NB4 (cell line): ENCODE data around the gene CACNA2D4.

Source experiments
- DNase-seq: peaks from one replicate; pipeline ENCODE4 v3.0.0; 2010; ENCODE audit warnings: low read depth
- H3K4me3 ChIP-seq: one replicate; pipeline ENCODE4 v1.5.1; 2011; ENCODE audit warnings: mild to moderate bottlenecking, low read depth, low read length, moderate library complexity
- CTCF ChIP-seq: IDR thresholded peaks from one replicate; pipeline ENCODE4 v1.5.1; 2012; ENCODE audit warnings: low read depth, low read length
- MAX ChIP-seq: IDR thresholded peaks from 2 replicates; pipeline ENCODE4 v1.6.1; 2011; ENCODE audit warnings: low read depth, low read length
- MYC ChIP-seq: IDR thresholded peaks from 2 replicates; pipeline ENCODE4 v1.6.1; 2011; ENCODE audit warnings: low read depth, low read length
- POLR2A ChIP-seq: IDR thresholded peaks from 2 replicates; pipeline ENCODE4 v1.6.1; 2011; ENCODE audit warnings: mild to moderate bottlenecking; ENCODE audit not compliant: insufficient read length; ENCODE audit errors: extremely low read depth

The CACNA2D4 gene

DNA sequence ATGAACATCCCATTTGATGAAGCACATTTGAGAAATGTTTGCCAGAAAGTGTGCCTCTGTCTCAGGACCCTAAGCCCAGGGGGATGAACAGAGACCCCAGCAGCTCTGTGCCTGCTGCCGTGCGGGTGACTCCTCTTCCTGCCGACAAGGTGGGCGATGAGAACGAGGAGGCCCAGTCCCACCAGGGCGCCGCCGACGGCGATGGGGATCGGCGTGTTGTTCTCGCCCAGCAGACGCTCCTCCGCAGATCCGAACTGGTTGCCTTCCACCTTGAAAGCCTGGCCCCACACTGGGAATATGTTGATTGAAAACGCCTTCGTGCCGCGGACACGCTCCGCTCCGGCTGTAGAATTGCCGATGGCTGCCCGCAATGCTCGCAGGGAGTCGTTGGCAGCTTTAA lies 54.0 kb downstream of the CACNA2D4 start:
- TF ChIP-seq MYC (no peak), POLR2A (no peak), MAX (no peak), CTCF (no peak)
- DNase-seq: no peak
- H3K4me3 ChIP-seq: no peak overlapping the region

DNA sequence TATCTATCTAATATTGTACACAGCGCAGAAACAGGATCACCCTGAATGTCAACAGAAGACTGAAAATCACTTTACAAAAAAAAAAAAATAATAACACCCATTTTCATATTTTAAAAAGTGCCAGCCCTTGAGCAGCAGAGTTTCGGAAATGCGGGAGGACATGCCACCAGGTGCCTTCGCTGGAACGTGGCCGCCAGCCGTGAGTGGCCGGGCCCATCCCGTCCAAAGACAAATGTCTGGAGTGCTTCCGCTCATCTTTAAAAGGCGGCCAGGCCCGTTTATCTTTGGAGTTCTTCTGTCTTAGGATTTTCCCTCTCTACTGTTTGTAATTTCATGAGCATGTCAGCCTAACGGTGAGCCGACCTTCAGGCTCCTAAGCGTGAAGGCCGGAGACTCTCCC lies 54.6 kb downstream of the CACNA2D4 start:
- no peak for DNase-seq
- TF ChIP-seq CTCF (no peak), MAX (no peak), POLR2A (no peak), MYC (no peak)
- H3K4me3 ChIP-seq: no peak overlapping the region

- no peak overlapping the region for H3K4me3 ChIP-seq
- TF ChIP-seq CTCF: no peak
- TF ChIP-seq MYC: no peak
- no peak for TF ChIP-seq MAX
- TF ChIP-seq POLR2A: no peak
- DNase-seq: peak; percentile 22
Measured at GRCh38 chr12:1862973-1863372, 55.5 kb downstream of the CACNA2D4 start.

DNA sequence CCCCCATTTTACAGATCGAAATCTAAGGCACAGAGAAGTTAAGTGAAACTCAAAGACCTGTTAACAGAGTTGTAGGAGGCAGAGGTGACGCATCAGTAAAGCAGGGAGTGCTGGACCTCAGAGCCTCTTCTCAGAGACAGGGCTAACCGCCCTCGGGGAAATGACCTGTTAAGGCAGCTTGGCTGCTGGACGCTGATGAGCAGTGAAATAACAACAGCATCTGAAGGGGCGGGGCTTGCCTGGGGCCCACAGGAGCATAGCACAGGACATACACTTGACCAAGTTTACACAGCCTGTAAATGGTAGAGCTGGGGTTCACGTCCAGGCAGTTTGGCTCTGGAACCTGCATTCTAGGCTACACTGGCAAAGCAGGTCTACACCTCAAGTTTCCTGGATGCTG lies 58.8 kb downstream of the CACNA2D4 start:
- TF ChIP-seq CTCF (no peak), MAX (no peak), MYC (no peak), POLR2A (no peak)
- H3K4me3 ChIP-seq: no peak overlapping the region
- no peak for DNase-seq

DNA sequence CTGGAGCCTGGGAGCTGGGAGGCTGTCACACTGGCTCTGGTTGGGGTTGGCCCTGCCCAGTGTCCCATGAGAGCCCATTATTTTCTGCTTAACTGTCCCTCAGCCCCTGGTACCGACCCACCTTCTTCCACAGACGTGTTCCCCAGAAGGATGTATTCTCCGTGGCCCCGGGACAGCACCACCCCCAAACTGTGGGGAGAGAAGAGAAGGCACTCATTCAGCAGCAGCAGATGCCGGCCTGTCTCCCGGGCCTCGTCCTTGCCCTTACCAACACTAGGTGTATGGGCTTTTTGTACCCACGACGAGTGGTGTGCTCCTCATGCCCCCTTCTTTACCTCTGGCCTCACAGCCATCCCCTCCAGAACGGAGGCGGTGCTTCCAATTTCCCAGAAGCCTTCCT lies 60.0 kb downstream of the CACNA2D4 start:
- no peak overlapping the region for H3K4me3 ChIP-seq
- no peak for DNase-seq
- TF ChIP-seq MAX (no peak), MYC (no peak), CTCF (no peak), POLR2A (no peak)

GRCh38 chr12:1857821-1858220 lies 60.6 kb downstream of the CACNA2D4 start:
- TF ChIP-seq MAX (no peak), CTCF (no peak), POLR2A (no peak), MYC (no peak)
- DNase-seq: no peak
- no peak overlapping the region for H3K4me3 ChIP-seq
